ELR (cell line): Measurements from ENCODE around the gene SFSWAP.

Source experiments
- DNase-seq: peaks from one replicate; pipeline ENCODE4 v3.0.0-alpha.2; 2015; ENCODE audit warnings: low read depth

The SFSWAP gene

GRCh38 chr12:131817241-131817640 lies 106.4 kb downstream of the SFSWAP start:
- DNase-seq: no peak

- no peak for DNase-seq
Observed at GRCh38 chr12:131818821-131819585, 108.1 kb downstream of the SFSWAP start.

GRCh38 chr12:131824450-131824849 lies 113.6 kb downstream of the SFSWAP start:
- no peak for DNase-seq

DNA sequence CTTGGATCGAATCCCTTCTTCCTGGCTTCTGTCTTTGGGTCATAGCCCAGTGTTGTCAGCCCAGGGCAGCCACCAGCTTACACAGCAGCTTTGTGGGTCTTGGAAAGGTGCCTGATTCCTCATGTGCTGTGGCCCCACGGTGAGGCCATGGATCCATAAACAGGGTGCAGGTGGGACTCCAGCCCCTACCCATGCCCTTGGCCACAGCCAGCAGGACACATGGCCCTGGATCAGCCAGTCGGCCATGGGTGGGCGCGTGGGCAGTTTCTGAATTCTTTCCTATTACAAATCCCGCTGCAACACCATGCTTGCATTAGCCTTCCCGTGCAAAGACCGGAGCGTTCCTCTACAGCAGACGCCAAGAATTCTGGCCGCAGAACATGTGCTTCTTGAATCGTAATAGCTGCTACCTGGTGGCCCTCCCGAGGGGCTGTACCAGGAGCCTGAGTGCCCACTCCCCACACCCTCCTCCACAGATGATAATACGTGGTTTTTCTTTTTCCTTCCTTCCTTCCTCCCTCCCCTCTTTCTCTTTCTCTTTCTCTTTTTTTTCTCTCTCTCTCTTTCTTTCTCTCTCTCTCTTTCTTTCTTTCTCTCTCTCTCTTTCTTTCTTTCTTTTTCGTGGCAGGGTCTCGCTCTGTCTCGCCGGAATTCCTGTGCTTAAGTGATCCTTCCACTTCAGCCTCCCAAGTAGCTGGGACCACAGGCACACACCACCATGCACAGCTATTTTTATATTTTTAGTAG lies 114.4 kb downstream of the SFSWAP start:
- DNase-seq: peak; percentile 23

GRCh38 chr12:131826097-131826928 lies 115.4 kb downstream of the SFSWAP start:
- DNase-seq: no peak

DNA sequence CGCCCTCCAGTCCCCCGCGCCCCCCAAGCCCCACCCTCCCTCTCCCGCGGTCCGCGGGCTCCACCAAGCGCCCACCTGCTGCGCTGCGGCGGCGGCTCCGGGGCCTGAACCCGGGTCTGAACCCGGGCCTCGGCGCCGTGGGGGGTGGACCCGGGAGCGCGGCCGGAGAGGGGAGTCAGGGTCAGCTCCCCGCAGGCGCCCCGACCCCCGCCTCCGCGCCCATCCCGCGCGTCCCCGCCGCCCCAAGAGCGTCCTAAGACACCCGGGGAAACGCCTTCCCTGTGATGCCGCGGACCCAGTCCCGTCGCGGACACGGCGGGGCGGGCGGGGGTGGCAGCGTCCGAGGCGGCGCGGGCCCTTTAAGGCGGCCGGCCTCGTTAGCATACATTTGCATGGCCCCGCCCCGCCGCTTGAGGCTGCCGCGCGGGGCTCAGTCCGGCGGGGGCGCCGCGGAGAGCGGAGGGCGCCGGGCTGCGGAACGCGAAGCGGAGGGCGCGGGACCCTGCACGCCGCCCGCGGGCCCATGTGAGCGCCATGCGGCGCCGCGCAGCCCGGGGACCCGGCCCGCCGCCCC lies 117.2 kb downstream of the SFSWAP start, which contains the start of gene MMP17:
TSS of gene MMP17 (plus strand) at position 433 of the 574 bp plus-strand sequence. CDS start at position 535, 102 bp downstream.
- DNase-seq: peak; percentile 84

DNA sequence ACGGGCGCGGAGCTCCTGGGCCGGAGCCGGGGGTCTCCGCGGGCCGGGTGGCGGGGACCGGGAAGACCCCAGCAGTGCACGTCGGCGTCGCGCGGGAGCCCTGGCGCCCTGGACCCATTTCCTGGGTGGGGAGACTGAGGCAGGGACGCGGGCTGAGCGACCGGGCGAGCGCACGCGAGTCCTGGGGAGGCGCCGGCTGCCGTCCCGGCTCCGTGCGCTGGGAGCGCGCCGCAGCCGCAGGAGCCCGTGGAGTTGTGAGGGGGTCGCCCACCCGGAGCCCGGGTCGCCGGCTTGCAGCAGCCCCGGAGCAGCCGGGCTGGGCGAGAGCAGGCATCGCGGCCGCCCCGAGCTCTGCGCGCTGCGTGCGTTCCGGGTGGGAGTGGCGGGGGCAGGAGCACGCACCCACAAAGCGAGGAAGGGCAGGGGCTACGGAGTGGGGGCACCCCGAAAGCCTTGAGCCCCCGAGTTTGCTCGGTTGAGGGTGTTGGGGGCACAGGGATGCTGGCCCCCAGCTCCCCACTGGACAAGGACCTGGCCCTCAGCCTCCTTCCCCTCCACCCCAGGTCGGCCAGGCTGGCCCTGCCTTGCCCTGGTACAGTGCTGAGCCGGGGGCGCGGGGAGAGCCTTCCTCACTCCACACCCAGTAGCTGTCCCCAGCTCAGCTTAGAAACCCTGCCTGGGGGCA lies 117.9 kb downstream of the SFSWAP start:
- peak; percentile 64 for DNase-seq

DNA sequence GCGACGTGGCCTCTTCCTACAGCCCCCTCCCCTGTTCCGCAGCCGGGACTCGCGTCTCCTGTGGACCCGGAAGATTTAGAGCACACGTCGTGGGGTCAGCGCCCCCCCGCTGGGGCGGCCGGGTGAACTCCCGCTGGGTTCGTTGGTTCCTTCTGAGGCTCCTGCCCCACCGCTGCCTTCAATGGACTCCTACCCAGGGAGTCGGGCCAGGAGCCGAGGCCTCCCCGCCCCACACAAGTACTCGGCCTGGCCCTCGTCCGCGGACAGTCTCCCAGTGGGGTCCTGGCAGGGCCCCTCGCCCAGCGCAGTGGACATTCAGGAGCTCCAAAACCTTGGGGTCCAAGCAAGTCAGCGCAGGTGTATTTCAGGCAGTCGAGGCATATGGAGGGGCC lies 118.5 kb downstream of the SFSWAP start:
- peak; percentile 62 for DNase-seq

GRCh38 chr12:131829791-131830334 lies 119.0 kb downstream of the SFSWAP start:
- DNase-seq: peak; percentile 26

GRCh38 chr12:131830335-131830913 lies 119.5 kb downstream of the SFSWAP start:
- peak; percentile 92 for DNase-seq

DNA sequence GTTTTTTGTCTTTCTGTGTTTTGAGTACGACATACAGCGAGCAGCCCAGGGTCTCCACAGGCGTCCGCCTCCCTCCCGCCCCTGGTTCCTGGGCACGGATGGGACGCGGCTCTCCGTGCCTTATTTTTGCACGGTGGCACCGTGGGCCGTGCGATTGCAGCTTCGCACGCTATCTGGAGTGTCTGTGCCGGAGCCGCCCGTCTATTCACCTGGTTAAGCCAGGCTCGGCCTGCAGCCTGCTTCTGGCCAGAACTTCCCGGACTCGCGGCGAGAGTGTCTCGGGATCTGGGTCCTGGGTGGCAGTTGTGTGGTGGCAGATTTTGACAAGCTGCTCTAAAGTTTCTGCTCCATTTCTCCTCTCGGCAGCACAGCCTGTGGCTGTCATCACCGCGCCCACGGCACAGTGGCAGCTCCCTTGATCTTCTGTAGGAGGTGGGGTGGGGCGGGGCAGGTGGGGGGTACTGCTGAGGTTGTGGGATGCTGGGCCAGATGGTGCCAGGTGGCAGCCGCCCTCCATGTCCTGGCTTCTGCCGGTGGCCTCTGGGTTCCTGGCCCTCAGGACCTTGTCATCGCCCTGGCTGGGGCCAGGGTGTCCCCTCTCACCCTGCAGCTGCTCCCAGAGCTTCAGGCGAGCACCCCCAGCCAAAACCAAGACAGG lies 120.2 kb downstream of the SFSWAP start:
- peak; percentile 60 for DNase-seq

DNA sequence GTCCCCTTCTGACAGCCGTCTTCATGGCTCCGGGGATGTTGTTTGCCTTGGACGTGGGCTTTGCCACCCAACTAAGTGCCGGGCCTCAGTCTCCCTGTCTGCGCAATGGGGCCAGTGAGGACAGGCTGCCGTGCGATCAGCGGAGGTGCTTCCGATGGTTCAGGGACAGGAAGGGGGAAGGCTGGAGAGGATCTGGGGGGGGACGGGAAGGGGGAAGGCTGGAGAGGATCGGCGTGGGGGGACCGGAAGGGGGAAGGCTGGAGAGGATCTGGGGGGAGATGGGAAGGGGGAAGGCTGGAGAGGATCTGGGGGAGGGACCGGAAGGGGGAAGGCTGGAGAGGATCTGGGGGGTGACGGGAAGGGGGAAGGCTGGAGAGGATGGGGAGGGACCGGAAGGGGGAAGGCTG lies 120.7 kb downstream of the SFSWAP start:
- peak; percentile 87 for DNase-seq

DNA sequence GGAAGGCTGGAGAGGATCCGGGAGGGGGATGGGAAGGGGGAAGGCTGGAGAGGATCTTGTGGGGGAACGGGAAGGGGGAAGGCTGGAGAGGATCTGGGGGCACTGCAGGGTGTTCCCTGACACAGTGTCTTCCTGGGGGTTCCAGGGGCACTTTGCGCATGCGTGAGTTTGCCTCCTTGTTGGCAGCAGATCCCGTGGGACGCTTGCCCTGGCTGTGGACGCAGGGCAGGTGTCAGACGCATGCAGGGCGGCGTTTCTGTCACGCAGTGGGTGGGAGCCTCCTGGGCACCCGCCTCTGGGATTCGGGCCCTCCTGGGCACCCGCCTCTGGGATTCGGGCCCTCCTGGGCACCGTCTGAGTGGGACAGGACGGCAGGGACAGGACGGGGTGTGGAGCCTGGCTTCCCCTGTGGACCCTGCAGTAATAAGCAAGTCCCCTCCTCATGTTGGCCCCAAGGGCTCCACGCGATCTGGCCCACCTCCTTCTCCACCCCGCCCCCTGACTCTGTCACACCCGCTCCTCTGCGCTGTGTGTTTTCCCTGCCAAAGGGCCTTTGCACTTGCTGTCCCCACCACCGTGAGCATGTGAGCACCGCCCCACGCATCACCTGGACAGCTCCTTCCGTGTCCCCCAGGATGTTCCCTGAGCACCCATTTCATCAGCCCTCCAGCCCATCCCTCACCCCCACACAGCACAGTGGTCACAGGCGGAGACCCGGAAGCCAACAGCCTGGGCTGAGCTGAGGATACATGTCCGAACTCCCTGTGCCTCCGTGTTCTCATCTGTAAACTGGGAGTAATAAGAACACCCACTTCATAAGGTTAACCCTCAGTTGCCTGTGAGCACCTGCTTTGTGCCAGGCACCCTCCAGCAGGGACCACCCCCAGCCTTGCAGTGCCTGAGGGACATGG lies 121.7 kb downstream of the SFSWAP start:
- peak; percentile 87 for DNase-seq

DNA sequence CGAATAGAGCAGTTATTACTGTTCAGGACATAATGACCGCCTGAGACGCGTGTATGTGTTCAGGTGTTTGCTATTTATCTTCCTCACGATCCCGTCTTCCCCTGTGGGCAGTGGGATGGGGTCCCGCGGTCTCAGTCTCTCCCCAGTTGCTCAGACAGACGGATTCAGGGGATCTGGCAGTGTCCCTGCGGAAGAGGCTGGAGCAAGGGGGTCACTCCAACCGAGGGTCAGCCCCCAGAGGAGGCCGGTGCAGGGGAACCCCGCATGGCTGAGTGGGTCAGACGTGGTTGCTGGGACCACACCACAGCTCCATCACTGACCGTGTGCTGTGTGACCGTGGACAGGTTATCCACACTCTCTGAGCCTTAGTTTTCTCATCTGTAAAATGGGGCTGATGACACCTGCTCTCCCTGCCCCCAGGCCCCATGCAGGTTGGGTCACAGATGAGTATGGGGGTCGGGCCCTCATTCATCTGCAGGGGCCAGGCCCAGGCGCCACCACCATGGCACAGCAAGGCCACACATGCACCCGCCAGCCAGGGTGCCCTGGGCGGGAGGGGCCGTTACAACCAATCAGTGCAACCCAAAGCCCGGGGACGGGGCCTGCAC lies 122.5 kb downstream of the SFSWAP start:
- DNase-seq: no peak

DNA sequence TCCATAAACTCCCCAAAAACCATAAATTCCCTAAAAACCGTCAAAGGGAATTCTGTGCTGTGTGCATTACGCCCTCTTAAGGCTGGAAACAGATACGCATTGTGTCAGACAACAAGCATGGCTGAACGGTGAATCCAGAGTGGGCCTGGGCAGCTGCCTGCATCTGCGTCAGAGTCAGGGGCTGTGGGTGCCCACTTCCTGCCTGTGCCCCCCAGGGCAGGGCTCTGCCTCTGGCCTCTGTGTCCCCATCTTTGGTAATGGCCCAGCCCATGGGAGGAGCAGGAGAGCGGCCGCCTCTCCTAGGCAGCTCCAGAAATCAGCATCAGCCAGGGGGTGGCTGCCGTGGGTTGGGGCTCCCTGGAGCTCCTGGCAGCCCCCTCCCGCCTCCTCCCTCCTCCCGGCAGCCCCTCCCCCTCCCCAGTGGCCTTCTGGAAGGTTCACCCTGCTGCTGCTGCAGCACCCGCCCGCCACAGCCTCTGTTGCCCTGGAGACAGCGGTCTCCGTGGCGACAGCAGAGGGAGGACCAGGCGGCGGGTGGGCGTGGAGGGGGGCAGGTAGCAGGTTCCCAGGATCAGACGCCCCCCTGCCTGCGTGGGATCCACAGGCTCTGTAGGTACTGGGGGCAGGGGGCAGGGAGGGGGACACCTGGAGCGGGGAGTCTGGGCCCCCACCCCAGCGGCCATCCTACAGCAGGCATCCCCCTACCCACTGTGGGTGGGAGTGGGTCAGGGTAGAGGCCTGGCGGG lies 123.2 kb downstream of the SFSWAP start:
- DNase-seq: peak; percentile 61

DNA sequence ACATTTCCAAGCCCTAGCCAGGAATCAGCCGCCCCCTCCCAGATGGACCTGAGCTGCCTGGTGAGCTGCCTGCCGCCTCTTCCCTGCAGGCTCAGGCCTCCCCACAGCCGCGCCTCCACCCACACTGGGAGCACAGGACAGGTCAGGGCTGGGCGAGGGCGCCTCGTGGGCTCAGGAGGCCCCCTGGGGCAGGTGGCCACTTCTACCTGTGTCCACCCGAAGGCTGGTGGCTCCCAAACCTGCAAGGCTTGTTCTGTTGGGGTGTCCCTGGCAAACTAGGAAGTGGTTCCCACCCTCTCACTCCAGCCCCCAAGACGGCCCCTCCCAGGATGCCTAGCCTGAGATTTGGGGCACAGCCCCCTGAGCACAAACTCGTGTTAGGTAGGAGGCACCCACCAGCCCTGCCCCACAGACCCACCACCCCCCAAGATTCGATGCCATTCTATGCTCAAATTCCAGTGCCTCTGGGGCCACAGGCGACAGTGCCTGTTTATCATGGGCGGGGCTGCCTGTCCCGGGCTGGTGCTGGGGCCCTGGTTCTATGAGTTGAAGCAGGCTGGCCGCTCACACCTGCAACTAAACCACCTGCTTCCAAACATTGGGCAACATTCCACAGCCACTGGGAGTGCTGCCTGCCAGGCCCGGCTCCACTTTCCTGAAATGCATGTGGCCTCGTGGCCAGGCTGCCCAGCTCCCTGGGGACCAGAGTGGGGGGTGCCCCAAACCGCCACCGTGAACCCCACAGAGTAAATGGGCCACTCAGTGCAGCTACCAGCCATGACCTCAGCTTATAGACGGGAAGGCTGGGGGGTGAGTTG lies 124.1 kb downstream of the SFSWAP start:
- DNase-seq: no peak

DNA sequence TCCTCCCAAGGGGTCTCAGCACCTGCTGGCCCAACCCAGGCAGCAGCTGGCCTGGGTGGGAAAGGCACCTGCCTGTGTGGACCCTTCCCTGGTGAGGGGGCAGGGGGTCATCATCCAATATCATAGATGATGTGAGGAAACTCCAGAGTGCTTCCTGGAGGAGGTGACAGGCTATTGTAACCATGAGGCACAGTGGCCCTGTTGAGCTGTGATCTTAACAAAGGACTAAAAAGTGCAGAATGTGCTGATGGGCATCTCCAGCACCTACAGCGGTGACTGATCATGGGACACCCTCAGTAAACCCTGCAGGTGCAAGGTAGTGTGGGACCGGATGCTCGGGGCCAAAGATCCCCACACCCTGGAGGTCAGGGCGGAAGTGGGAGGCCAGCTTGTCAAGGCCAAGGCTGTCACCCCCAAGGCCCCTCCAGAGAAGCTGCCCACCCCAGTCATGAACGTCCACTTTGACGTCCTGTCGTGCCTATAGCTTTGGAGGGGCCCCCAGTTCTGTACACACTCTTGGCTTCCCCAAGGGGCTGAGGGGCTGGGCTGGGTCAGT lies 124.8 kb downstream of the SFSWAP start:
- no peak for DNase-seq
